Measurements from ENCODE around the gene AK1.

DNA sequence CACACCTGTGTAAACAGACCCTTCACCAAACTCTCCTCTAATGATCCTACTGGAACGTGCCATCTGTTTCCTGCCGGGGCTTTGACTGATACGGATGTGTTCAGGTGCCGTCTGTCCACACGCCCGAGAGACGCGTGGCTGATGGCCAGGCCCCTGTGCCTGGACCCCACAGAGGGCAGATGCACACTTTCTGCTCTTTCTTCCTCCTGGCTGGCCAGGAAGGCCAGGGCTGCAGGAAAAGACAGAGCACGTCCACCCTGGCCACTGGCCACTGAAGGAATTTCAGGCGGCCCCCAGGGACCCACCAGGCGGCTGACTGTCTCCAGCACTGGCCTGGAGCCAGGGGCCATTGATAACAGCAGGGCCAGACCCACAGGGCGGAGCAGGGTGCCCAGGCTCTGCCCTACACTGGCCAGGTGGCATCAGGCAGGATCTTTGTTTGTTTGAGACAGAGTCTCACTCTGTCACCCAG is 19.4 kb downstream of the AK1 start:
- TF ChIP-seq, protein P1, sequence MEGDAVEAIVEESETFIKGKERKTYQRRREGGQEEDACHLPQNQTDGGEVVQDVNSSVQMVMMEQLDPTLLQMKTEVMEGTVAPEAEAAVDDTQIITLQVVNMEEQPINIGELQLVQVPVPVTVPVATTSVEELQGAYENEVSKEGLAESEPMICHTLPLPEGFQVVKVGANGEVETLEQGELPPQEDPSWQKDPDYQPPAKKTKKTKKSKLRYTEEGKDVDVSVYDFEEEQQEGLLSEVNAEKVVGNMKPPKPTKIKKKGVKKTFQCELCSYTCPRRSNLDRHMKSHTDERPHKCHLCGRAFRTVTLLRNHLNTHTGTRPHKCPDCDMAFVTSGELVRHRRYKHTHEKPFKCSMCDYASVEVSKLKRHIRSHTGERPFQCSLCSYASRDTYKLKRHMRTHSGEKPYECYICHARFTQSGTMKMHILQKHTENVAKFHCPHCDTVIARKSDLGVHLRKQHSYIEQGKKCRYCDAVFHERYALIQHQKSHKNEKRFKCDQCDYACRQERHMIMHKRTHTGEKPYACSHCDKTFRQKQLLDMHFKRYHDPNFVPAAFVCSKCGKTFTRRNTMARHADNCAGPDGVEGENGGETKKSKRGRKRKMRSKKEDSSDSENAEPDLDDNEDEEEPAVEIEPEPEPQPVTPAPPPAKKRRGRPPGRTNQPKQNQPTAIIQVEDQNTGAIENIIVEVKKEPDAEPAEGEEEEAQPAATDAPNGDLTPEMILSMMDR (conservative IDR thresholded peaks at IDR 0.05): no peak
- TF ChIP-seq EZH2 (IDR thresholded peaks at IDR 0.05; ENCODE audit: low read depth): no peak

All from PC-9 (cell line).